ENCODE data around the gene ZBTB4. TPM values are rescaled to one million over a fixed set of nuclear protein-coding genes. Genes with fewer than 3 reads are reported as not detected.

ZBTB4 gene
- total and polyA plus RNA-seq, 9 of the 15 experiments (the other 6 are each of a cell fraction or from before 2014, with no cell fraction given), result 0.92 to 6.9 (median 3.3) TPM

GRCh38 chr17:7435676-7436555, 43.5 kb downstream of the ZBTB4 start (continued):
- no peak for TF ChIP-seq SRF (CRISPR knock-in tag; IDR thresholded peaks at IDR 0.05)
- no peak for TF ChIP-seq BCOR (IDR thresholded peaks at IDR 0.05)
- no peak for TF ChIP-seq KLF6 (CRISPR knock-in tag; IDR thresholded peaks at IDR 0.05; ENCODE audit: borderline replicate concordance)
- no peak for TF ChIP-seq SRSF3 (IDR thresholded peaks at IDR 0.05; ENCODE audit: insufficient read depth, low read length)
- no peak for TF ChIP-seq RHOXF2B (CRISPR knock-in tag; conservative IDR thresholded peaks at IDR 0.05)
- 0 out of 2 replicates have a peak, but pooled peaks have one; percentile 48 for TF ChIP-seq L3MBTL2 (IDR thresholded peaks at IDR 0.05)
- TF ChIP-seq HMG20B (CRISPR knock-in tag; IDR thresholded peaks at IDR 0.05), result no peak
- no peak for TF ChIP-seq HDAC6 (IDR thresholded peaks at IDR 0.05; ENCODE audit: low read depth, low read length)
- peak; percentile 74 for TF ChIP-seq RBFOX2 (IDR thresholded peaks at IDR 0.05; ENCODE audit: low read depth, low read length)
- TF ChIP-seq HOXB6 (CRISPR knock-in tag; IDR thresholded peaks at IDR 0.05; ENCODE audit: borderline replicate concordance), result no peak
- TF ChIP-seq FUS (optimal IDR thresholded peaks at IDR 0.05; ENCODE audit: low read depth, low read length), result no peak
- TF ChIP-seq HIVEP1 (CRISPR knock-in tag; IDR thresholded peaks at IDR 0.05), result no peak
- no peak for TF ChIP-seq ZBTB9 (CRISPR knock-in tag; IDR thresholded peaks at IDR 0.05)
- peak in 1 of 2 experiments; percentile 39; a peak in 1 of 4 replicates for TF ChIP-seq HDAC1 (IDR thresholded peaks at IDR 0.05)
- no peak for TF ChIP-seq NFIX (CRISPR knock-in tag; IDR thresholded peaks at IDR 0.05; ENCODE audit: low read depth)
- no peak for TF ChIP-seq HBP1 (CRISPR knock-in tag; IDR thresholded peaks at IDR 0.05)
- TF ChIP-seq MAX (CRISPR knock-in tag; IDR thresholded peaks at IDR 0.05), result peak; percentile 73
- no peak for TF ChIP-seq ZFPM2 (CRISPR knock-in tag; IDR thresholded peaks at IDR 0.05)
- no peak for TF ChIP-seq TCF7L2 (IDR thresholded peaks at IDR 0.05; ENCODE audit: low read depth, low read length)
